ENCODE measurements around the gene ATP5F1E. TPM values are rescaled to one million over a fixed set of nuclear protein-coding genes. Genes with fewer than 3 reads are reported as not detected.
A peak's percentile ranks its signal among the peaks of the same experiment; 100 is the strongest.

Gene ATP5F1E
- total RNA-seq, 4 donors from 2014 or later, result 7.2 to 33.0 (median 25.8) TPM

DNA sequence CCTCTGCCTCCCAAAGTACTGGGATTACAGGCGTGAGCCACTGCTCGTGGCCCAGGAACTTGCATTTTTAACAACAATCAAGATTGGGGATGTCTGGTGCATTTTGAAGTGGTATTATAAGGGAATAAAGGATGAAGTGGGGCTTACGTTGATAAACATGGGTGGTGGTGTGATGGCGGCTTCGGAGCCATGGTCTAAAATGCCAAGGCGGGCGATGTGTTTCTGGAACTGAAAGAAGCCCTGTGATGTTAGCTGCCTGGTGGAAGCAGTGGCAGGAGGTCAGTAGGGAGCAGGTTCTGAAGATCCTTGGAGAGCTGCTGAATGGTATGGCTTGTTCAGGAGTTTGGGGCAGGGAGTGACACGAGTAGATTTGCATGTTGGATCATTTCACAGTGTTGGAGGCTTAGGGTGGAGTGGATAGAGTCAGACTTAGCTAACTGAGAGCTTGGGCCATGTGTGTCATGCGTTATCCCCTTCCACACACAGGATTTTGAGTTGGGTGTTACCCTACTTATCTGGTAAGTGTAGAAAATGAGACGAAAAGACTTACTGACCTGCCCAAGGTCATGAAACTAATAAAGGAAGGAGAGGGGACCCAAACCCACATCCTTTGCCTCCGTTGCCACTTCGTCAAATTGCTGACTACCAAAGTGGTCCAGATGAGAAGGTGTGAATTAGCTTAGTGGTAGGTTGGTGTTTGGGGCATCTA lies 49.6 kb downstream of the ATP5F1E start:
- Histone ChIP-seq H3K4me1 (peaks cover 7 to 31% (median 20%) of the 10 kb centered on the region in 4 donors), H3K27me3 (no peaks in the 10 kb centered on the region), H3K9me3 (no peaks in the 10 kb centered on the region), H3K27ac (peak overlapping the region in 2 of 4 donors; percentile 88 to 94), H3K36me3 (peaks cover 0 to 13% (median 0%) of the 10 kb centered on the region in 4 donors), H3K4me3 (peak overlapping the region in 1 of 4 donors; percentile 96)
- intact Hi-C loops (cut with DNase I; ENCODE audit: low total_unique reads) (loop anchor here (10.0 kb wide), 1 partner anchor 88 kb away; no protein-coding TSS in a partner anchor), in situ Hi-C loops (cut with MboI; ENCODE audit: low pct_ligation_motif_present in 1 of 4, low pct_unique_long_range_greater_than_20kb in 1 of 4, low sequenced_read_pairs in 3 of 4) (loop anchor here in 1 of 4 donors (10.0 kb wide), 2 partner anchors 78 to 242 kb away; no protein-coding TSS in a partner anchor)
- WGBS, 2 donors (ENCODE audit: low coverage in 1 of 2), result 80 to 82% methylated on average over 7 to 12 of the region's 12 CpGs
- TF ChIP-seq POLR2A (IDR thresholded peaks at IDR 0.05), result no peak
- TF ChIP-seq POLR2AphosphoS5 (IDR thresholded peaks at IDR 0.05), result no peak
- TF ChIP-seq, protein P1, sequence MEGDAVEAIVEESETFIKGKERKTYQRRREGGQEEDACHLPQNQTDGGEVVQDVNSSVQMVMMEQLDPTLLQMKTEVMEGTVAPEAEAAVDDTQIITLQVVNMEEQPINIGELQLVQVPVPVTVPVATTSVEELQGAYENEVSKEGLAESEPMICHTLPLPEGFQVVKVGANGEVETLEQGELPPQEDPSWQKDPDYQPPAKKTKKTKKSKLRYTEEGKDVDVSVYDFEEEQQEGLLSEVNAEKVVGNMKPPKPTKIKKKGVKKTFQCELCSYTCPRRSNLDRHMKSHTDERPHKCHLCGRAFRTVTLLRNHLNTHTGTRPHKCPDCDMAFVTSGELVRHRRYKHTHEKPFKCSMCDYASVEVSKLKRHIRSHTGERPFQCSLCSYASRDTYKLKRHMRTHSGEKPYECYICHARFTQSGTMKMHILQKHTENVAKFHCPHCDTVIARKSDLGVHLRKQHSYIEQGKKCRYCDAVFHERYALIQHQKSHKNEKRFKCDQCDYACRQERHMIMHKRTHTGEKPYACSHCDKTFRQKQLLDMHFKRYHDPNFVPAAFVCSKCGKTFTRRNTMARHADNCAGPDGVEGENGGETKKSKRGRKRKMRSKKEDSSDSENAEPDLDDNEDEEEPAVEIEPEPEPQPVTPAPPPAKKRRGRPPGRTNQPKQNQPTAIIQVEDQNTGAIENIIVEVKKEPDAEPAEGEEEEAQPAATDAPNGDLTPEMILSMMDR (IDR thresholded peaks at IDR 0.05), result no peak
- TF ChIP-seq EP300 (IDR thresholded peaks at IDR 0.05; ENCODE audit: low read depth), result no peak
- no peak for DNase-seq

DNA sequence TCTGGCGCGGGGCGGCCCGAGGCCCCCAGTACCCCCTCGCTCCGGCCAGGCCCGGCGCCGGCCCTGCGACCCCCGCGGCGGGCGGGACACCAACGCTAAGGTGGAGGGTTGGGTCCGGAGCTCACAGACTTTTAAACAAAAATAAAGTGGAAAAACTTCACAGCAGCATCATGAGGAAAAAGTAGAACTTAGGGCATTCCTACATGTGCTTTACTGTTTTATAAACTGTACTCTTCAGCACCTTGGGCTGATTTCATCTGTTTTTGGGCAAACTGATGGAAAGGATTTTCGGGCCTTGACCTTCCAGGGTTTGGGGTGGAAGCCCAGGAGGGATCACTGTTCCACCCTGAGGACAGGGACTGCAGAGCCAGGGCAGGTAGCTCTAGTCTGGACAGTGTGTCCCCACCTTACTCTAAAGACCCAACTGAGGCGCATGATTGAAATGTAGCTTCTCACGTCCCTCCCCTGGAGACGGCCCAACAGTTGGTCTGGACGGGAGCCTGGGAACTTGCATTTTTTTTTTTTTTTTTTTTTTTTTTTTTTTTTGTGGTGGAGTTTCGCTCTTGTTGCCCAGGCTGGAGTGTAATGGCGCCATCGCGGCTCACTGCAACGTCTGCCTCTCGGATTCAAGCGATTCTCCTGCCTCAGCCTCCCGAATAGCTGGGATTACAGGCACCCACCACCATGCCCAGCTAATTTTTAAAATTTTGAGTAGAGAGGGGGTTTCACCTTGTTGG lies 50.3 kb downstream of the ATP5F1E start:
- Histone ChIP-seq H3K27me3 (no peaks in the 10 kb centered on the region), H3K4me3 (peak overlapping the region; percentile 34 to 96 (median 86)), H3K4me1 (peaks cover 7 to 31% (median 20%) of the 10 kb centered on the region in 4 donors), H3K27ac (peak overlapping the region; percentile 87 to 94 (median 89)), H3K36me3 (peaks cover 0 to 8% (median 0%) of the 10 kb centered on the region in 4 donors), H3K9me3 (no peaks in the 10 kb centered on the region)
- WGBS, 2 donors (ENCODE audit: low coverage in 1 of 2), result 21% methylated on average over 29 of the region's 29 CpGs; no CpG with 5 or more reads in 1 of the 2 donors
- no peak for DNase-seq
- in situ Hi-C loops (cut with MboI; ENCODE audit: low pct_ligation_motif_present in 1 of 4, low pct_unique_long_range_greater_than_20kb in 1 of 4, low sequenced_read_pairs in 3 of 4) (loop anchor here in 1 of 4 donors (10.0 kb wide), 2 partner anchors 77 to 243 kb away; no protein-coding TSS in a partner anchor), intact Hi-C loops (cut with DNase I; ENCODE audit: low total_unique reads) (loop anchor here (10.0 kb wide), 1 partner anchor 87 kb away; no protein-coding TSS in a partner anchor)
- TF ChIP-seq, protein P1 (IDR thresholded peaks at IDR 0.05), result no peak
- TF ChIP-seq POLR2AphosphoS5 (IDR thresholded peaks at IDR 0.05), result no peak
- no peak for TF ChIP-seq POLR2A (IDR thresholded peaks at IDR 0.05)
- no peak for TF ChIP-seq EP300 (IDR thresholded peaks at IDR 0.05; ENCODE audit: low read depth)

DNA sequence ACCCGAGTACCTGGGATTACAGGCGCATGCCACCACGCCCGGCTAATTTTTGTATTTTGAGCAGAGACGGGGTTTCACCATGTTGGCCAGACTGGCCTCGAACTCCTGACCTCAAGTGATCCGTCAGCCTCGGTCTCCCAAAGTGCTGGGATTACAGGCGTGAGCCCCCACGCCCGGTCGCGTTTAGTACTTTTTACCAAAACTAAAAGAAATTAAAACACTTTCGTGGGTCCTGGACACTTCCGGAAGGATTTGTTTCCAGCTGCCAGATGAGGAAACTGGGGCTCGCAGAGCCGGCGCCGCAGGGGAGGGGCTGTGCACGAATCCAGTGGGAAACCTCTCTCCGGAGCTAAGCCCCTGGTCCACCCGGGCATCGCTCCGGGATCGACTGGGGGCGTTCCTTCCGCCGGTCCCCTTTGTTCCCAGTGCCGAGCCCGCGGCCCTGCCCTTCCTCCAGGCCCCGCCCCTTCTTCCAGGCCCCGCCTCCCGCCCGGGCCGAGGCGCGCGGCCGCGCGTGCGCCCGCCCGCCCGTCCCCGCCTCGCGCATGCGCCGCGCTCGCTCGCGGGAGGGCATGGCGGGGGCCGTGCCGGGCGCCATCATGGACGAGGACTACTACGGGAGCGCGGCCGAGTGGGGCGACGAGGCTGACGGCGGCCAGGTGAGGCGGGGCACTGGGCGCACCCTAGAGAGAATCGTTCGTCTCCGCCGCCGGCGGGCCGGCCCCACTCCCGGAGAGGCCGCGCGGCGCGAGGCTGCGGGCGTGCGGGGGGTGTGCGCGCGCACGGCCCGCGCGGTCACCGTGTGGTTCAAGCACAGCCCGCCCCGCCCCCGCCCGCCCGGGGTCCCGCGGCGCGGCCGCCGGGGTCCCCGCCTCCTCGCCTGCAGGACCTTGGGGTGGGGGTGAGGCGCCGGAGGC lies 51.2 kb downstream of the ATP5F1E start, which contains the start of gene NELFCD:
NELFCD (plus strand) TSS at position 546 of the 917 bp plus-strand sequence; CDS start at position 600, 54 bp downstream.
- H3K4me3 ChIP-seq, result peak within 1 kb of the TSS; percentile 83 to 96 (median 88)
- no peaks in the 10 kb centered on the region for H3K9me3 ChIP-seq
- DNase-seq, result peak; percentile 93
- intact Hi-C loops (cut with DNase I; ENCODE audit: low total_unique reads) (loop anchor here (10.0 kb wide), 1 partner anchor 86 kb away; no protein-coding TSS in a partner anchor), in situ Hi-C loops (cut with MboI; ENCODE audit: low pct_ligation_motif_present in 1 of 4, low pct_unique_long_range_greater_than_20kb in 1 of 4, low sequenced_read_pairs in 3 of 4) (loop anchor here in 1 of 4 donors (10.0 kb wide), 2 partner anchors 76 to 244 kb away; no protein-coding TSS in a partner anchor)
- no peaks in the 10 kb centered on the region for H3K27me3 ChIP-seq
- peaks cover 0 to under 1% (median 0%) of the 10 kb centered on the region in 4 donors for H3K36me3 ChIP-seq
- H3K4me1 ChIP-seq, result peaks cover 7 to 31% (median 20%) of the 10 kb centered on the region in 4 donors
- TF ChIP-seq, protein P1 (IDR thresholded peaks at IDR 0.05), result no peak
- peak; percentile 48 to 80 (median 61) for TF ChIP-seq POLR2AphosphoS5 (IDR thresholded peaks at IDR 0.05)
- TF ChIP-seq POLR2A (IDR thresholded peaks at IDR 0.05), result peak; percentile 52
- no peak for TF ChIP-seq EP300 (IDR thresholded peaks at IDR 0.05; ENCODE audit: low read depth)
- H3K27ac ChIP-seq, result peak within 1 kb of the TSS; percentile 87 to 94 (median 89)
- WGBS, 2 donors (ENCODE audit: low coverage in 1 of 2), result 0 to 3% methylated on average over 6 to 97 of the region's 109 CpGs

Measured in transverse colon (tissue), 4 donors.